ENCODE measurements around the gene RAF1. TPM values are rescaled to one million over a fixed set of nuclear protein-coding genes. Genes with fewer than 3 reads are reported as not detected.
"Not testable (repeated sequence)": the region's sequence is repeated elsewhere in the genome, so short reads cannot be mapped to it uniquely, and the experiment has no call there.

RAF1 gene
- total RNA-seq, 4 donors from 2014 or later, result 73.2 to 107 (median 84.2) TPM

- DNase-seq, result no peak
- Histone ChIP-seq H3K27me3 (no peaks in the 10 kb centered on the region), H3K4me3 (no peak overlapping the region), H3K36me3 (no peaks in the 10 kb centered on the region), H3K4me1 (peaks cover 4 to 90% (median 25%) of the 10 kb centered on the region in 3 donors), H3K9me3 (no peaks in the 10 kb centered on the region), H3K27ac (no peak overlapping the region)
- no peak for TF ChIP-seq CTCF (IDR thresholded peaks at IDR 0.05)
- no peak for TF ChIP-seq POLR2A (IDR thresholded peaks at IDR 0.05)
- 72 to 86% methylated on average over 4 of the region's 4 CpGs for WGBS, 2 donors
- intact Hi-C loops (cut with DNase I), result no loop called here
These were observed 10.2 kb downstream of the RAF1 start for GRCh38 chr3:12653747-12654146.

- no peaks in the 10 kb centered on the region for H3K9me3 ChIP-seq
- 84 to 90% methylated on average over 8 to 12 of the region's 12 CpGs for WGBS, 2 donors
- no peak overlapping the region for H3K4me3 ChIP-seq
- H3K27me3 ChIP-seq, result no peaks in the 10 kb centered on the region
- H3K27ac ChIP-seq, result no peak overlapping the region
- TF ChIP-seq POLR2A (IDR thresholded peaks at IDR 0.05), result no peak
- TF ChIP-seq CTCF (IDR thresholded peaks at IDR 0.05), result no peak
- no peaks in the 10 kb centered on the region for H3K36me3 ChIP-seq
- H3K4me1 ChIP-seq, result peaks cover 0 to 75% (median 18%) of the 10 kb centered on the region in 3 donors
- intact Hi-C loops (cut with DNase I), result no loop called here
- no peak for DNase-seq
These were observed 15.4 kb downstream of the RAF1 start for GRCh38 chr3:12648384-12648959.

- no peak for TF ChIP-seq POLR2A (IDR thresholded peaks at IDR 0.05)
- no peak for TF ChIP-seq CTCF (IDR thresholded peaks at IDR 0.05)
- peak overlapping the region in 2 of 4 donors; percentile 0 to 47 for H3K27ac ChIP-seq
- intact Hi-C loops (cut with DNase I), result no loop called here
- H3K9me3 ChIP-seq, result no peaks in the 10 kb centered on the region
- H3K4me3 ChIP-seq, result no peak overlapping the region
- WGBS, 2 donors, result 60 to 62% methylated on average over 6 of the region's 6 CpGs
- H3K27me3 ChIP-seq, result no peaks in the 10 kb centered on the region
- H3K36me3 ChIP-seq, result no peaks in the 10 kb centered on the region
- peaks cover 0 to 51% (median 13%) of the 10 kb centered on the region in 3 donors for H3K4me1 ChIP-seq
- no peak for DNase-seq
These were observed 19.5 kb downstream of the RAF1 start for GRCh38 chr3:12644331-12644937.

- 0 to 24% methylated on average over 1 of the region's 1 CpG for WGBS, 2 donors
- intact Hi-C loops (cut with DNase I), result no loop called here
- no peak overlapping the region for H3K4me3 ChIP-seq
- H3K9me3 ChIP-seq, result no peaks in the 10 kb centered on the region
- H3K27ac ChIP-seq, result peak overlapping the region in 1 of 4 donors; percentile 0
- TF ChIP-seq POLR2A (IDR thresholded peaks at IDR 0.05) (no peak), CTCF (IDR thresholded peaks at IDR 0.05) (no peak)
- no peaks in the 10 kb centered on the region for H3K36me3 ChIP-seq
- no peak for DNase-seq
- H3K27me3 ChIP-seq, result no peaks in the 10 kb centered on the region
- peaks cover 0 to 44% (median 13%) of the 10 kb centered on the region in 3 donors for H3K4me1 ChIP-seq
These were observed 20.2 kb downstream of the RAF1 start for GRCh38 chr3:12643724-12644123.

GRCh38 chr3:12643010-12643380 lies 20.9 kb downstream of the RAF1 start:
- H3K27me3 ChIP-seq, result no peaks in the 10 kb centered on the region
- H3K27ac ChIP-seq, result peak overlapping the region in 3 of 4 donors; percentile 4 to 50 (median 46)
- intact Hi-C loops (cut with DNase I), result no loop called here
- H3K9me3 ChIP-seq, result no peaks in the 10 kb centered on the region
- DNase-seq, result no peak
- no peak overlapping the region for H3K4me3 ChIP-seq
- no peaks in the 10 kb centered on the region for H3K36me3 ChIP-seq
- TF ChIP-seq CTCF (IDR thresholded peaks at IDR 0.05), result no peak
- H3K4me1 ChIP-seq, result peaks cover 0 to 43% (median 9%) of the 10 kb centered on the region in 3 donors

GRCh38 chr3:12640853-12641252 lies 23.1 kb downstream of the RAF1 start:
- H3K4me3 ChIP-seq; H3K27me3 ChIP-seq; H3K27ac ChIP-seq; DNase-seq; H3K9me3 ChIP-seq; intact Hi-C loops (cut with DNase I): not testable (repeated sequence)
- Histone ChIP-seq H3K36me3 (peaks cover 0 to 14% (median 0%) of the 10 kb centered on the region in 3 donors), H3K4me1 (peaks cover 0 to 34% (median 9%) of the 10 kb centered on the region in 3 donors)
- 83 to 92% methylated on average over 5 of the region's 5 CpGs for WGBS, 2 donors
